ENCODE data around the gene RASL10A. TPM values are rescaled to one million over a fixed set of nuclear protein-coding genes. Genes with fewer than 3 reads are reported as not detected.
A peak's percentile ranks its signal among the peaks of the same experiment; 100 is the strongest.

The RASL10A gene
- total RNA-seq, 1 donor from 2014 or later: 0.83 TPM

DNA sequence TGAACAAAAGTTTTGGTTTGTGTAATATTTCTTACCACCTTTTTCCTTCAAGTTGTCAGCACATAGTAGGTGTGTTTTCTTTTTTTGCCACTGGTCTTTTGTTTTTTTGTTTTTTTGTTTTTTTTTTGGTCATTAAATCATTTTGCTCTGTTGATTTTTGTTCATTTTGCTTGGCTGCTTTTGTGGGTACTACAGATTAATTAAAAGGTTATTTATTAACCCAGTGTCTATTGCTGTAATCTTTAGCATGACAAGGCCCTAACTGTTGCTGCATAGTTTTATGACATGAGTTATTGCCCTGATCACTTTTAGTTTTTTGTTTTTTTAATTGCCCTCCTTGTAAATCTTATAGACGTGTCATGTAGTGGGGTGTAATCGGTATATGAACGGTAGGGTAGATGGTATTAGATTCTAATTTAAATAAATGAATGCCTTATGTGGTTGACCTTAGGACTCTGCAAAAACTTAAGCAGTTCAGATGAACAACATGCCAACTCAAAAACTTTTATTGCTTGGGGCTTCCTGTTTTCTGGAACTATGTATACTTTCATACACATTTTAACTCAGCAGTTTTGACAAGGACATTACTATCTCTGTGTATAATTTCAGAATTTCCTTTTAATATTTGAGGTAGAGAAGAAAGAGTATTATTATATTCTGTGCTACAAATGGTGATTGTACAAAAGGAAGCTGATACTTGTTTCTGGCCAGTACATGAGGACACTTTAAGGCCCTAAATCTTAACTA, 39.5 kb downstream of the RASL10A start:
- no peak for ATAC-seq

GRCh38 chr22:29275167-29275566, 40.3 kb downstream of the RASL10A start:
- TF ChIP-seq CTCF (IDR thresholded peaks at IDR 0.05): no peak

More for the DNA sequence above, 39.5 kb downstream of the RASL10A start:
- no peaks in the 10 kb centered on the region for H3K27me3 ChIP-seq (ENCODE audit: low read depth)
- no peak for DNase-seq
- no peak overlapping the region for H3K4me3 ChIP-seq
- H3K9me3 ChIP-seq: no peaks in the 10 kb centered on the region
- peaks cover 91% of the 10 kb centered on the region for H3K36me3 ChIP-seq
- H3K27ac ChIP-seq: no peak overlapping the region
- no peak for TF ChIP-seq CTCF (IDR thresholded peaks at IDR 0.05)
- intact Hi-C loops (cut with DNase I): no loop called here
- H3K4me1 ChIP-seq: peaks cover 55% of the 10 kb centered on the region

DNA sequence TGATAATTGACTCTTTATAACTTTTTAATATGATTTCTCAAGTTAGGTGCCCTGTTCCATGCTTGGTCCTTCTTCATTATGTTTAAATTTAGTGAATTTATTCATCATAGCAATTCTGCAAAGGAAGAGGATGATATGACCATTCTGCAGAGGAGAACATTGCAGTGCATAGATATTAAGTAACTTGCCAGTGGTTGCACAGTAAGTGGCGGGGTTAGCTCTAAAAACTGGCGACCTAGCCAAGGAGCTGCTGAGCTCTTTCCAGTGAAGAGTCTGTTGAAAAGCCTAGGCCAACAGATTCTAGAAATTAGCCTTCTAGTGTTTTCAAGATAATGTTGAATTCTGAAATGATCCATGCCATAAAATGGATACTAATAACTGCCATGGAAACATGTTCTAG, 42.9 kb downstream of the RASL10A start:
- H3K36me3 ChIP-seq: peaks cover 58% of the 10 kb centered on the region
- intact Hi-C loops (cut with DNase I): no loop called here

More at GRCh38 chr22:29275167-29275566, 40.3 kb downstream of the RASL10A start:
- no peak overlapping the region for H3K27ac ChIP-seq
- no peak overlapping the region for H3K4me3 ChIP-seq
- no peaks in the 10 kb centered on the region for H3K27me3 ChIP-seq (ENCODE audit: low read depth)
- H3K9me3 ChIP-seq: no peaks in the 10 kb centered on the region
- ATAC-seq (no peak), DNase-seq (no peak)
- H3K4me1 ChIP-seq: peaks cover 64% of the 10 kb centered on the region
- peaks cover 83% of the 10 kb centered on the region for H3K36me3 ChIP-seq
- intact Hi-C loops (cut with DNase I): no loop called here

GRCh38 chr22:29270475-29271271, 44.8 kb downstream of the RASL10A start:
- Histone ChIP-seq H3K4me3 (peak overlapping the region; percentile 73), H3K36me3 (peaks cover 39% of the 10 kb centered on the region), H3K27me3 (ENCODE audit: low read depth) (no peaks in the 10 kb centered on the region), H3K27ac (no peak overlapping the region), H3K9me3 (no peaks in the 10 kb centered on the region), H3K4me1 (peaks cover 73% of the 10 kb centered on the region)
- intact Hi-C loops (cut with DNase I): no loop called here
- DNase-seq: no peak
- no peak for ATAC-seq
- TF ChIP-seq CTCF (IDR thresholded peaks at IDR 0.05): no peak

More for the DNA sequence above, 42.9 kb downstream of the RASL10A start:
- ATAC-seq (no peak), DNase-seq (no peak)
- no peaks in the 10 kb centered on the region for H3K27me3 ChIP-seq (ENCODE audit: low read depth)
- H3K27ac ChIP-seq: no peak overlapping the region
- H3K4me3 ChIP-seq: no peak overlapping the region
- H3K9me3 ChIP-seq: no peaks in the 10 kb centered on the region
- no peak for TF ChIP-seq CTCF (IDR thresholded peaks at IDR 0.05)
- peaks cover 71% of the 10 kb centered on the region for H3K4me1 ChIP-seq

GRCh38 chr22:29269731-29270474, 45.6 kb downstream of the RASL10A start:
- no peak for ATAC-seq
- TF ChIP-seq CTCF (IDR thresholded peaks at IDR 0.05): no peak
- H3K4me1 ChIP-seq: peaks cover 65% of the 10 kb centered on the region

More at GRCh38 chr22:29269731-29270474, 45.6 kb downstream of the RASL10A start:
- Histone ChIP-seq H3K9me3 (no peaks in the 10 kb centered on the region), H3K36me3 (peaks cover 39% of the 10 kb centered on the region), H3K27me3 (ENCODE audit: low read depth) (no peaks in the 10 kb centered on the region), H3K4me3 (peak overlapping the region; percentile 73), H3K27ac (peak overlapping the region; percentile 14)
- intact Hi-C loops (cut with DNase I): no loop called here
- DNase-seq: no peak

Measured in lower lobe of right lung (tissue), 2 donors.